Fibroblast of skin of back (primary cell): ENCODE data around the gene ACTR3. TPM values are rescaled to one million over a fixed set of nuclear protein-coding genes. Genes with fewer than 3 reads are reported as not detected.
"Not testable (repeated sequence)": the region's sequence is repeated elsewhere in the genome, so short reads cannot be mapped to it uniquely, and the experiment has no call there.

Experiments used
- DNase-seq: peaks from one replicate; pipeline ENCODE4 v3.0.0-alpha.2; 2013
- polyA plus RNA-seq, 2 experiments: library from polyadenylated mRNA; unstranded; fragments of 120-200 nt; gene quantifications; one replicate each; pipeline ENCODE4 v1.2.1, GENCODE V29; 2013; ENCODE audit not compliant: insufficient read length in 2 of 2

Gene ACTR3
- polyA plus RNA-seq (2013, experiment 1 of 2; ENCODE audit: insufficient read length) = 627 TPM
- 535 TPM for polyA plus RNA-seq (2013, experiment 2 of 2; ENCODE audit: insufficient read length)

DNA sequence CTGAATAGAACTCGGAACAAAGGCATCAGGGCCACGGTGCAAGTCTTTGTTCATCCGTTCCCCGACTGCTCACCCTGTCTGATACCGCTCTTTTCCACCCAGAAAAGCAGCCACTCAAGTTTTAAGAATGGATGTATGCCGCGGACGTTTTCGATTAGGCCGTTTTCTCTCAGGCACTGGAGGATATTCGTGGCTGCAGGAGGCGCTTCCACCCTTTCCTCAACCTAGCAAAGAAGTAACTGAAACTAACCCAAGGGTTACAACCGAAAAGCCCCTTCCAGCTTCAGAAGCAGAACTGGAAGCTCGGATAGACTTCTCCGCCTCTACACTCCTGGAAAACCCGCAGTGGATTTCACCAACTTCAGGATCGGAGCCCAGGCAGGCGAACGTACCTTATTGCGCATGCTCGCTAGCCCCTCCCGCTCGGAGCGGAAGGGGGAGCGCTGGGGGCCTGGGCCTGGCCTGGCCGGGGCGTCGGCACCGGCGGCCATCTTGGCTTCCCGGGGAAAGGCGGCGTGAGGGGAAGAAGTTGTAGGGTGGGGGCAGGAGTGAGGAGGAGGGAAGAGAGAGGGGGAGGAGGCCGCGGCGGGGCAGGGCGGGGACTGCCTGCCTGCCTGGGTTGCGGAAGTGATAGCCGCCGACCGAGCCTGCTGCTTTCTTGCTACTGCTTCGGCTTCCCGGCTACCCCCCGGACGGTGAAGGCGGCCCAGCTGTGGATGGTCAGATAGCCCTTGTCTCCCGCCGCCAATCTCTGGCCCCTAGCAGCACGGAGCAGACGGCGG, at the start of gene ACTR3:
Gene ACTR3, plus strand, starts transcription at position 619 of the 782 bp plus-strand sequence. CDS start 191 bp downstream, outside the sequence.
- peak; percentile 98 for DNase-seq

DNA sequence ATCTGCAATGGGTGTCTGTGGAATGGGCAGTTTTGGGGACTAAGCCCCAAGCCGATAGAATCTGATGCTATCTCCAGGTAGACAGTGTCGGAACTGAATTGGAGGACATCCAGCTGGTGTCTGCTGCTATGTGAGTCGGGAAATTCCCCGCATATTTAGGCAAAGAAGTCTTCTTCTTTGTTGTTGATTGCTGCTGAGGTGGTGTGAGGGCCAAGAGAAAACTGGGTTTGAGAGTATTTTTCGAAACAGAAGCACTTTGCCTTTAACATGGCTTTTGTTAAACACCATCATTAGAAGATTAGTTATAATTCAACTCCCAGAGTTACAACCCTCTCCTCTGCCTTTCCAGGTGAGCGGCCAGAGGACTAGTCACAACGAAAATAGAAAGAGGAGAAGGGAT, 49.4 kb upstream of the ACTR3 start:
- no peak for DNase-seq

DNA sequence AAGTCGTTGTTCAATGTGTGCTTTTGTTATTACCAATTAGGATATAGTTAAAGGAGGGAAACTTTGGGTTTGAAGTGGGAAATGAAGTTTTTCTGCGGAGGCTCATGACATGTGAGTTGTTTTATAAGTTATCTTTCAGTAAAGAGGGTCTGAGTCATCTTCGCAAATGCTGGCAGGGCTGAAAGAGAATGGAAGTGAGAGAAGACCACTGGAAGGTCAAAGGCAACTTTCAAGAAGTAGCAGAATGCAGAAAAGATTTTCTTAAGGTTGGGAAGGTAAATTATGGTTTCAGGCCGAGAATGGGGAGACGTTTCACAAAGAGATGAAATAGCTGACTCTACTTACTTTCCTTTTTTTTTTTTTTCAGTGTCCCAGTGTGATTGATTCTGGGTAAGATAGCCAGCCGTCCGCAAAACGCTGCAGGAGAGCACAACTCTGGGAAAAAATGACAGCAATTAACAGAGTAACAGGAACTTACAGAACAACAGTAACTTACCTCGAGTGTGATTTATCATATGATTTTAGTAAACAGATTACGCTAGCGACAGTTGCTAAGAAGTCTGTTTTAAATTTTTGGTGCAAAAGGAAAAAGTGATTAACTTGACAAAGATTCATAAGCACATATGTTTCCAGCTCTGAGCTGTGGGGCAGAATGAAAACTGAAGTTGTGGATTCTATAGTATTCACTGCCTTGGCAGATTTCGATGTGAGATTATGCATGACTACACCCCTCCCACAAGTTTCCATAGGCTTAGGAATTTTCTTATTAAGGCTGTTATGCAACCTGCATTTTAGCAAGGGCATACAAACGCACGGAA, 46.8 kb upstream of the ACTR3 start:
- DNase-seq = peak; percentile 15

DNA sequence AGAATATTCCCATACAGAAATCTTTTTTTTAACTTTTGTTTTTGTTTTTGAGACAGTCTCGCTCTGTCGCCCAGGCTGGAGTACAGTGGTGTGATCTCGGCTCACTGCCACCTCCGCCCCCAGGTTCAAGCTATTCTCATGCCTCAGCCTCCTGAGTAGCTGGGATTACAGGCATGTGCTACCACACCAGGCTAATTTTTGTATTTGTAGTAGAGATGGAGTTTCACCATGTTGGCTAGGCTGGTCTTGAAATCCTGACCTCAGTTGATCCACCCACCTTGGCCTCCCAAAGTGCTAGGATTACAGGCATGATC, 46.2 kb upstream of the ACTR3 start:
- not testable (repeated sequence) for DNase-seq

DNA sequence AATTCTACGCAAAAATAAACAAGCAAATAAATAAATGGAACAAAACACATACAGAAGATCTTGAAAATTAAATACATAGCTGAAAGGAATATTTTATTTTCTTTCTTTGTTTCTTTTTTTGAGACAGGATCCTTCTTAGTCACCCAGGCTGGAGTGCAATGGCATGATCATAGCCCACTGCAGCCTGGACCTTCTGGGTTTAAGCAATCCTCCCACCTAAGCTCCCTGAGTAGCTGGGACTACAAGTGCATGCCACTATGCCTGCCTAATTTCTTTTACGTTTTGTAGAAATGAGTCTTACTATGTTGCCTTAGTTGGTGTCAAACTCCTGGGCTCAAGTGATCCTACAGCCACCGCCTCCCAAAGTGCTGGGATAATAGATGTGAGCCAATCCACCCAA, 44.6 kb upstream of the ACTR3 start:
- no peak for DNase-seq

DNA sequence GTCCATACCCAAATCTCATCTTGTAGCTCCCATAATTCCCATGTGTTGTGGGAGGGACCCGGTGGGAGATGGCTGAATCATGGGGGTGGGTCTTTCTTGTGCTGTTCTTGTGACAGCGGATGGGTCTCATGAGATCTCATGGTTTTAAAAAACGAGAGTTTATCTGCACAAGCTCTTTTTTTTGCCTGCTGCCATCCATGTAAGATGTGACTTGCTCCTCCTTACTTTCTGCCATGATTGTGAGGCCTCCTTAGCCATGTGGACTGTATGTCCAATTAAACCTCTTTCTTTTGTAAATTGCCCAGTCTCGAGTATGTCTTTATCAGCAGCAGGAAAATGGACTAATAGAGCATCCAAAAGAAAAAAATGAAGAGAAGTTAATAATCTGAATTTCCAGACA, 44.1 kb upstream of the ACTR3 start:
- not testable (repeated sequence) for DNase-seq

DNA sequence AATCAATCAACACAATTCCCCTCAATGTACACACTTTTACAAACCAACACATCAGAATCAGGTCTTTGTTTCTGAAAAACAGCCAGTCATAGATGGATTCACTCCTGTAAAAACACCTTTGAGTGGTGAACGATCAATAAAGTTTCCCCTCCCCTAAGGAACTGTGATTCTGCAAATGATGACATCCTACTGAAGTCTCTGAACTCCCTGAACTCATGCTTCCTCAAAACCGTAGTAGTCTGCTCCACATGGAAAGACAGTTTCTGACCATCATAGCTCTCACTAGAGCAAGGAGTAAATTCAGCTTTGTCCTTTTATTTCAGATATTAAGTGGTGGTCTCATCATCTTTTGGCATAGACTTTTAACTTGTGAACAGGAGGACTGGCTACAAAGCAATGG, 43.5 kb upstream of the ACTR3 start:
- DNase-seq = no peak

DNA sequence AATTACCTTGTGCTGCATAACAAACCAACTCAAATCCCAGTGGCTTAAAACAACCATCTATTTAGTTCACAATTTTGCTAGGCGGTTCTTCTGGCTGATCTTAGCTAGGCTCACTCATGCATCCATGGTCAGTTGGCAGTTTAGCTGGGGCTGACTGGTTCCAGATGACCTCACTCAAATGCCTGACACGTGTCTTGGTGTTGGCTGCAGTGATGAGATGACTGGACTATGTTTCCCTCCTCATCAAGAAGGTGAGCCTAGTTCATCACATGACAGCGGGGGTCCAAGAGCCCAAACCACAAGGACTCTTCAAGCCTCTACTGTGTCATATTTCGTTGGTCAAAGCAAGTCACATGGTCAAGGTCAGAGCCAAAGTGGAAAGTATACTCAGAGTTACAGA, 42.7 kb upstream of the ACTR3 start:
- DNase-seq = no peak

DNA sequence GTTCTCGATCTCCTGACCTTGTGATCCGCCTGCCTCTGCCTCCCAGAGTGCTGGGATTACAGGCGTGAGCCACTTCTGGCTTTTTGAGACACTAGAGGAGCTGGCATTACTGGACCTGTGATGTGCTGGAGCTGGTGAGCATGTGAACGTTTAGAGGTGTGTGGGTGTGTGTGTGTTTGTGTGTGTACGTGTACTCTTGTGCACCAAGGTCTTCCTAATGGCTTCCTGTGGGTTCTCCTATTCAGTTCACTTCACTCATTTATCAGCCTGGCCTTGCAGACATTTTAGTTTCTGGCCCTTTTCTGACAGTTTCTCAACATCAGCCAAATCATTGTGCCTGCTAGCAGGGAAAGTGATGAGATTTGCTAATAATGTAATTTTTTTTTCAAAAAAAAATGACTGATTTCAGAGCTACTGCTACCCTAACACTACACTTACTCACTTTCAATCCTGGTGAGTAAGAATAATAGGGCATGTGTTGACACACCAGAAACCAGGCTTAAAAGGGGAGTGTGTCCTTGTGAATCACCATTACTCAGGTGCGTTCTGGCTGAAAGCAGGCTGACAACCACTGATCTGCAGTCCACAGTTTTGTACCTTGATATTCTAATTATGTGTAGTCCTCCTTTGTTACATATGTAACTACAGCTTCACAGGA, 41.0 kb upstream of the ACTR3 start:
- DNase-seq = no peak

DNA sequence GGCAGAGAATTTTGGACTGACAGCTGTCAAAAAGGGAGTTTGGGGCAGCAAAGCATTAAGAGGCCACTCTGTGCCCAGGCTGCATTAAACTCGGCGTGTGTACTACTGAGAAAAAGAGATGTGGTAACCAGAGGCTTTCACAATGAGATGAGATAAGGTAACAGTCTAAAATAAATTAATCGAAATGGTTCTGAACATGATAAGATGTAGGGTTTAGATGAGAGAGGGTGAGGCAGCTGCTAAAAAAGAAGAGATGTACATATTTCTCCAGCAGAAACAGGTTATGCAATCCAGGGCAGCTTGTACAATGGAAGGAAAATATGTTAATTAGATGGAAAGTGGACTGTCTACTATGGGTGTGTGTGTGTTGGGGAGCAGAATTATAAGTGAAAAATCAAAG, 39.2 kb upstream of the ACTR3 start:
- DNase-seq = no peak

DNA sequence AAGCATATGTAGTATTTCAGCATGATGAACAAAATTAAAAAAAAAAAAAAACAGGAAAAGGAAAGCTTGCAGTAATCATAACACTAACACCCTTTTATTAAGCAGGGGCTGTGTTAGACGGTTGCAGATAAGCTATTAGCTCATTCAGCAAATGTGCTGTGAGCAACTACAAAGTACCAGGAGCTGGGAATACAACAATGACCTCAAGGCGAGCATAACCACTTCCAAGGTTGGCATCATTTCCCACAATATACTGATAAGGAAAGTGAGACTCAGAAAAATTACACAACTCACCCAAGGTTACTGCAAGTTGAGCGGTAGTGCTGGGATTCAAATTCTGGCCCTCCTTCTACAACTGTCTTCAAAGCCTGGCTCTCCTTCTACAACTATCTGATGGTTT, 38.2 kb upstream of the ACTR3 start:
- no peak for DNase-seq

DNA sequence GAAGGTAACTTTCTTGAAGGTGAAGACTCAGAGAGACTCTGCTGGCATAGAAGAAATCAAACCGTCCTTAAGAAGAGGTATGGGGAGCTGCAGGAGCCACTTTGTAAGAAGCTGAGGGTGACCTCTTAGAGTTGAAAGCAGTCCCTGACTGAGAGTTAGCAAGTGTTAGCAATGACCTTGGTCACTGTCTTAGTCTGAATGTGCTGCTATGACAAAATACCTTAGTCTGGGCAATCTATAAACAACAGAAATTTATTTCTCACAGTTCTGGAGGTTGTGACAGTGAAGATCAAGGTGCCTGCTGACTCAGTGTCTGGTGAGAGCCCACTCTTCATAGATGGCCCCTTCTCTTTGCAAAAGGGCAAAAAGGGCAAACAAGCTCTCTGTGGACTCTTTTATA, 35.7 kb upstream of the ACTR3 start:
- no peak for DNase-seq

DNA sequence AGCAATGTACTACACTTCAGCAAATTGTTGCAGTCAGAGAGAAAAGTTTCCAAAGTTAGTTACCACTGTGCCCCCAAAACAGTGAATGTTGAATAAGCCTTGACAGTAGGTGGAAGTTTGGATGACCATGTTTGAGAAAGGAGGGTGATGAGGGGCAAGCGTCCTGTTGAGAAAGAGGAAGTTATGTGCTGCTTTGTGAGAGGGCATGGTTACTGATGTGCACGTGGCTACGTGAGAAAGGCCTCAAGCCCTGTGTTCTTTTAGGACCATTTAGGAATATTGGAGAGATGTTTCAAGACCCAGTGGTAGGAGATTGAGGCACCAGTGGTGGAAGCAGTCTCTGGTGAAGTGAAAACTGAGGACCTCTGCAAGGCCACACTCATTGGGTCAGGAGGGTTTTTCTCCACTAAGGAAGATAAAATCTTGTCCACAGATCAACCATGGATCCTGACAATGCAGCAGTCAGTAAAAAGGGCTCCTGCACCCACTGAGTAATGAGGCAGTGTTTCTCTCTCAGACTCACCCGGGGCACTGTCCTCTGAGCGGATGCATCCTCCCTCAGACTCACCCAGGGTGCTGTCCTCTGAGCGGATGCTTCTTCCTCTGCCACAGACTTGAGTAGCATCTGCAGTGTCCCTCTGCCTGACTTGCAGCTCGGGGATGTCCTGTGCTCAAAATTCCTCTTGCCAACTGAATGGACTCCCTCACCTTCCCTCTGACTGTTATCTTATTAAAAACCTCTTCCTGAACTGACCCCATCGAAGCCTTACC, 34.7 kb upstream of the ACTR3 start:
- no peak for DNase-seq

DNA sequence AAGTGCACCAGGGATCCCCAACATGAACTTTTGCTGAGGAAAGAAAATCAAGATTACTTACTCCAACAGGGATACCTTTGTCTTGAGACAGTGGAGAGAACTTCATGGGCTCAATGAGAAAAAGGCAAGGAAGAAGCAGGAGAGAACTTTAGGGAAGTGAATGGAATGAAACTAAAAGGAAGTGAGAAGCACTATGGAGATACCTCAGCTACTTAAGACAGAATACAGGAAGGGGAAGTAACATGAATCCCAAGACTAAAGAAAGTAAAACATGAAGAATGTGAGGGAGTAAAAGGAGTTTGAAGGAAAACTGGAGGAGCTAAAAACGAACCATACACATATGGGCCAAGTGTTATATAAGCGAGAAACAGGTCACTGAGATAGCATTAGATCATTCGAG, 32.4 kb upstream of the ACTR3 start:
- no peak for DNase-seq

DNA sequence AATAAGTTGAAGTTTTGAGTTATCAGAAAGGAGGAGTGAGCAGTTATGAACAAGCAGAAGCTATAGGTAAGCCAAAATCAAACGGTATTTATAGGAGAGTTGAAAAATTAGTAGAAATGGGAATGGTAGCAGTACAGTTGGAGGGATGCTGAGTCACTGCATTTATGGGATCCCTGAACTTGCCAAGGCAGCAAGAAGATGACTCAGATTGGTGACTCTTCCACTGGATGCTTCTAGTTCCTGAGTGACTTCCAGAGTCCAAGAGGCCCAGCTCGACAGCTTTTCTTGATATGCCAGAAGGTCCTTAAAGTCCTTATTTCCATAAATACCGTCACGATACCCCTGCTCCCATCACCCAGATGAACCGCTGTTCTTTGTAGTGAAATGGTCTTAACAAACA, 31.1 kb upstream of the ACTR3 start:
- peak; percentile 82 for DNase-seq

DNA sequence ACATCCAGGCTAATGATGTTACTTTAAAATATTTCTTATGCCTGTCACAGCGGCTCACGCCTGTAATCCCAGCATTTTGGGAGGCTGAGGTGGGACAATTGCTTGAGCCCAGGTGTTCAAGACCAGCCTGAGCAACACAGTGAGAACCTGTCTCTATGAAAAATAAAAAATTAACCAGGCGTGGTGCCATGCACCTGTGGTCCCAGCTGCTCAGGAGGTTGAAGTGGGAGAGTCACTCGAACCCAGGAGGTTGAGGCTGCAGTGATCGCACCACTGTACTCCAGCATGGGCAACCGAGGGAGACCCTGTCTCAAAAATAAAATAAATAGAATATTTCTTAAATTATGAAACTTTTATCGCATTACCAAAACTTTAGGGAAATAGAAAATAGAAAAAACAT, 28.1 kb upstream of the ACTR3 start:
- DNase-seq = no peak

DNA sequence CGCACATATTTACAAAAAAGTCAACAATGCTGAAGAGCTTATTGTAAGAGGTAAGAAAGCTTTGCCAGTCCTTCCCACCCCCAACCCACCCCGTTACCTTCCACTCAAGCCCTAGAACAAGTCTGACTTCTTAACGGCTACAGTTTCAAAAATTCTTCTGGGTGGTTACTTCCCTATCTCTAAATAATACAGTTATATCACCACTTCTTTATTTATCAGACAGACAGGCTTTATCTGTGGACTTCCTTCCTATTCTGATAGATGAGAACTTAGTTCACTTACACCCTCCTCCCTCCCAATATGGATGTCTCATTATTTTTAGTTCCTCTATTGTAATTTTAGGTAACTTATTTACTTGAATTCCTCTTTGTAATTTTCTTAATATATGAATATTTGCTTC, 26.7 kb upstream of the ACTR3 start:
- no peak for DNase-seq

DNA sequence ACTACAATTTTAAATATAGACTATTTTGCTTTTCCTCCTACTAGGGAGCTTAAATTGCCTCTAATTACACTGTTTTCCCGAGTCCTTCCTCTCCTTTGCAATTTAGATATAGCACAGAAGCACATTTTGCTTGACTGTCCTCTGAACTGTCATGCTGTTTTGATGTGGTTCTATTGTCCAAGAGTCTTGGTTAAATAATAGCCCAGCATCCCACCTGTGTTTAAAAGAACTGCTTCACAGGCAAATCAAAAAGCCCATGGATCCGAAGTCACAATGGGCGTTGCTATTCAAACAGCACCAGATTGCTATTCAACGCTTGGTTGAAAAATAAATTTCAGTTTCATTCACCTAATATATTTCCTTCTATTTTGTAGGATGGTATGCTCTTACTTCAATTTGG, 22.3 kb upstream of the ACTR3 start:
- no peak for DNase-seq

DNA sequence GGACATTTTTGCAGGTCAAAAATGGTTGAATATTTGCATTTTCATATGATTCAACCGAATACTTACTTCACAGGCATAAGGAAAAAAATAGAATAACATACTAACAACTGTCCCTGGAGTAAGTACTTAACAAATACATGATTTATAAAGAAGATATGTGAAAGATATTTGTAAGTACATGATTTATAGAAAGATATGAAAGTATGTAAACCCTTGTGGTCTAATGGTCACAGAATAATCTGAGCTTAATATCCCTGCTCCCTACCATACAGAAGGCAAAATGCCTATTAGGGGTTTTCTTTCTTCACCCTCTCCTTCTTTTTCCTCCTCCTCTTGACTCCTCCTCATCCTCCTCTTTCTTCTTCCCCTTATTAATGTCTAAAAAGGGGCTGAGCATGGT, 20.6 kb upstream of the ACTR3 start:
- DNase-seq = no peak

DNA sequence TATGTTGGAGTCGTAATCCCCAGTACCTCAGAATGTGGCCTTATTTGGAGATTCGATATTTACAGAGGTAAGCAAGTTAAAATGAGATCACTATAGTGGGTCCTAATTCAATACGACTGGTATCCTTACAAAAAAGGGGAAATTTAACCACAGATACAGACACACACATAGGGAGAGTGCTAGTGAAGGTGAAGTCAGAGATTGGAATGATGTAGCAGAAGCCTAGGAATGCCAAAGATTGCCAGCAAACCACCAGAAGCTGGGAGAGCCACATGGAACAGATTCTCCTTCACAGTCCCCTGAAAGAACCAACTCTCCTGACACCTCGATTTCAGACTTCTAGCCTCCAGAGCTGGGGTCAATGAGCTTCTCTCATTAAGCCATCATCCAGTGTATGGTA, 17.7 kb upstream of the ACTR3 start:
- DNase-seq = peak; percentile 76

DNA sequence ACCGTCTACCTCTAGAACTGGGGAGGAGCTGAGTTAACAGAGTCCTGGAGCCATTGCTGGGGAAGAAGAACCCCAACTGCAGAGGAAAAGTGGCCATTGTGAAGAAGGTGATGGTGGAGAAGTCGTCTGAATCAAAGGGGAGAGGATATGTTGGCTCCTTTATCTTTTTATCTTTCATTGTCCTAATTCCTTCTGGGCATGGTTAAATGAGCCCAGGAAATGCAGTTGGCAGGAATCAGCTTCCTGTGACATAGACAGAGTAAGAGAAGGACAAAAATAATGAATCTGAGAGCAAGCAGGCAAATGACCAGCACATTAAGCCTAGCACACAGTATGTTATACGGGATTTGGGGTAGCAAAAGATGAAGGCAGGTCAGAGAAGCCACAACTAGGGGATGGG, 16.0 kb upstream of the ACTR3 start:
- no peak for DNase-seq

DNA sequence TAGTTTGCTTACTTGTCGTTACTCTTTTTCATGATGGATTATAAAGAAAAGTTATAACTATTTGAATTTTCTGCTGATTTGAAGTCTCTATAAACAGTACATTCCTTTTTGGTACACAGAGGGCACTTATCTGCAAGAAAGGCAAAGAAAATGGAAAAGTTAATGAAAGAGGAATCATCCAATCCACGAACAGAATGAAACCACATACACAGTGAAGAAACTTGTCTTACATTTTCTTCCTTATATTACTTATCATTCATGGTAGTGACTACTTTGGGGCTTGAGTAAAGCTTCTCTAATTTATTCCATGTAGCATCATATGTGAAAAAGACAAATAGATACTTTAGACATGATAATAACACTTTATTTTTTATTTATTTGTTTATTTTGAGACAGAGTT, 14.8 kb upstream of the ACTR3 start:
- DNase-seq = no peak
